Peyer's patch (tissue), 4 donors: ENCODE results near the gene NEAT1. TPM values are rescaled to one million over a fixed set of nuclear protein-coding genes. Genes with fewer than 3 reads are reported as not detected.
A peak's percentile ranks its signal among the peaks of the same experiment; 100 is the strongest.

Experiments
- DNase-seq, 3 donors: peaks; one replicate each; pipeline ENCODE4 v3.0.0-alpha.2; 2017 to 2019
- H3K27ac ChIP-seq, 4 donors: fragments of 200-600 bp; sonication (generic); one replicate each; pipeline ENCODE4 v1.5.1; 2016 to 2019
- H3K27me3 ChIP-seq, 2 donors: fragments of 200-600 bp; sonication (generic); one replicate each; pipeline ENCODE4 v1.5.1; 2019
- H3K36me3 ChIP-seq, 3 donors: fragments of 200-600 bp; sonication (generic); one replicate each; pipeline ENCODE4 v1.5.1; 2016 to 2019
- H3K4me1 ChIP-seq, 4 donors: fragments of 200-600 bp; sonication (generic); one replicate each; pipeline ENCODE4 v1.5.1; 2016 to 2019
- H3K4me3 ChIP-seq, 4 donors: fragments of 200-600 bp; sonication (generic); 1 replicate in 3 of 4; 2 replicates in 1 of 4; pipeline ENCODE4 v1.5.1; 2016 to 2019; ENCODE audit warnings: mild to moderate bottlenecking in 1 of 4
- H3K9me3 ChIP-seq, 4 donors: fragments of 200-600 bp; sonication (generic); one replicate each; pipeline ENCODE4 v1.5.1; 2016 to 2019; ENCODE audit warnings: mild to moderate bottlenecking in 1 of 4
- POLR2A ChIP-seq, 2 donors: fragments of 450-650 bp; IDR thresholded peaks; one replicate each; pipeline ENCODE4 v1.5.1; 2017; ENCODE audit warnings: antibody characterized with exemption in 2 of 2, mild to moderate bottlenecking in 2 of 2, moderate library complexity in 2 of 2
- total RNA-seq, 4 donors: library from RNA; depleted of rRNA; stranded (reverse); fragments of >200 nt; gene quantifications; one replicate each; pipeline ENCODE4 v1.1.0, GENCODE V29; 2016
- TF ChIP-seq, protein P1 (sequence below), 6 experiments: fragments of 450-650 bp in 4 of 6; fragments of 200-600 bp in 2 of 6; sonication (generic) in 1 of 6; IDR thresholded peaks; one replicate each; pipeline ENCODE4 v1.5.1; 2017 to 2019; ENCODE audit warnings: antibody characterized with exemption in 6 of 6, mild to moderate bottlenecking in 3 of 6, moderate library complexity in 1 of 6

Gene NEAT1
- total RNA-seq, 4 donors from 2014 or later, result 705 to 1,411 (median 1,064) TPM

DNA sequence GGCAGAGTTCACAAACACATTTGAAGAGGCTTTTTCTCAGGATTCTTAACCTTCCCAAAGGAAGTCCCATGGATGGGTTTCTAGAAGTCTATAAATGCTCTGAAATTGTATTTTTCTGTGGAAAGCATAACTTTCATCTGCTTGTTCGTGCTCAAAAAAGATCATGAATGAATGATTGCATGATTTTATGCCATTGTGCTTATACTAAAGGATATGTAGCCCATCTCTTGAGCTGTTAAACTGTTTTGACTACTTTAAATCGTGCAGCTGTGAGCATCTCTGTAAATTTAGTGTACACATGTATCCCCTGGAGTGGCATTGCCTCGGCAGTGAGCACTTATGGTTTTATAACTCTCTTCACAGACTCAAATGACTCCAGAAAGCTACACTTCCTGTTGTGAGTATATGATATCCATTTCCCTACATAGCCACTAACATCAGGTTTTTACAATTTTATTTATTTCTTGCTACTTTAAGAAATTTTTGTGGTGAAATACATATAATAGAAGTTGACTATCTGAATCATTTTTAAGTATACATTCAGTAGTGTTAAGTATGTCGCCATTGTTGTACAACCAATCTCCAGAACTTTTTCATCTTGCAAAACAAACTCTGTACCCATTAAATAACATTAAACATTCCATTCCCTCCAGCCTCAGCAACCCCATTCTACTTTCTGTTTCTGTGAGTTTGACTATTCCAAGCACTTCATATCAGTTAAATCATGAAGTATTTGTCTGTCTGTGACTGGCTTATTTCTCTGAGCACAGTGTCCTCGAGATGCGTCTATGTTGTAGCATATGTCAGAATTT is 8.0 kb downstream of the NEAT1 start:
- H3K4me1 ChIP-seq, result peaks cover 0 to 59% (median 23%) of the 10 kb centered on the region in 4 donors
- H3K27ac ChIP-seq, result peak overlapping the region; percentile 97 to 100 (median 98)
- TF ChIP-seq POLR2A (IDR thresholded peaks at IDR 0.05), result peak in 1 of 2 donors; percentile 18
- TF ChIP-seq, protein P1, sequence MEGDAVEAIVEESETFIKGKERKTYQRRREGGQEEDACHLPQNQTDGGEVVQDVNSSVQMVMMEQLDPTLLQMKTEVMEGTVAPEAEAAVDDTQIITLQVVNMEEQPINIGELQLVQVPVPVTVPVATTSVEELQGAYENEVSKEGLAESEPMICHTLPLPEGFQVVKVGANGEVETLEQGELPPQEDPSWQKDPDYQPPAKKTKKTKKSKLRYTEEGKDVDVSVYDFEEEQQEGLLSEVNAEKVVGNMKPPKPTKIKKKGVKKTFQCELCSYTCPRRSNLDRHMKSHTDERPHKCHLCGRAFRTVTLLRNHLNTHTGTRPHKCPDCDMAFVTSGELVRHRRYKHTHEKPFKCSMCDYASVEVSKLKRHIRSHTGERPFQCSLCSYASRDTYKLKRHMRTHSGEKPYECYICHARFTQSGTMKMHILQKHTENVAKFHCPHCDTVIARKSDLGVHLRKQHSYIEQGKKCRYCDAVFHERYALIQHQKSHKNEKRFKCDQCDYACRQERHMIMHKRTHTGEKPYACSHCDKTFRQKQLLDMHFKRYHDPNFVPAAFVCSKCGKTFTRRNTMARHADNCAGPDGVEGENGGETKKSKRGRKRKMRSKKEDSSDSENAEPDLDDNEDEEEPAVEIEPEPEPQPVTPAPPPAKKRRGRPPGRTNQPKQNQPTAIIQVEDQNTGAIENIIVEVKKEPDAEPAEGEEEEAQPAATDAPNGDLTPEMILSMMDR (IDR thresholded peaks at IDR 0.05), result peak in 2 of 6 experiments; percentile 1 to 10
- DNase-seq, result peak in 2 of 3 donors; percentile 25 to 47
- peak overlapping the region in 3 of 4 donors; percentile 20 to 66 (median 29) for H3K4me3 ChIP-seq
- no peaks in the 10 kb centered on the region for H3K9me3 ChIP-seq
- H3K36me3 ChIP-seq, result peaks cover 0 to 36% (median 0%) of the 10 kb centered on the region in 3 donors
- no peaks in the 10 kb centered on the region for H3K27me3 ChIP-seq

- H3K36me3 ChIP-seq, result peaks cover 0 to 36% (median 0%) of the 10 kb centered on the region in 3 donors
- no peak overlapping the region for H3K4me3 ChIP-seq
- no peaks in the 10 kb centered on the region for H3K9me3 ChIP-seq
- H3K4me1 ChIP-seq, result peaks cover 0 to 69% (median 22%) of the 10 kb centered on the region in 4 donors
- H3K27me3 ChIP-seq, result no peaks in the 10 kb centered on the region
- DNase-seq, result peak in 2 of 3 donors; percentile 64 to 76
- peak overlapping the region; percentile 97 to 100 (median 98) for H3K27ac ChIP-seq
- TF ChIP-seq POLR2A (IDR thresholded peaks at IDR 0.05), result peak in 1 of 2 donors; percentile 11
- TF ChIP-seq, protein P1 (IDR thresholded peaks at IDR 0.05), result no peak
Measured at GRCh38 chr11:65431451-65432099, 9.0 kb downstream of the NEAT1 start.

GRCh38 chr11:65432100-65432650 is 9.6 kb downstream of the NEAT1 start:
- H3K27ac ChIP-seq, result peak overlapping the region in 3 of 4 donors; percentile 97 to 100 (median 99)
- peaks cover 0 to 34% (median 0%) of the 10 kb centered on the region in 3 donors for H3K36me3 ChIP-seq
- DNase-seq, result no peak
- peaks cover 0 to 68% (median 18%) of the 10 kb centered on the region in 4 donors for H3K4me1 ChIP-seq
- no peaks in the 10 kb centered on the region for H3K27me3 ChIP-seq
- H3K4me3 ChIP-seq, result no peak overlapping the region
- no peaks in the 10 kb centered on the region for H3K9me3 ChIP-seq
- TF ChIP-seq POLR2A (IDR thresholded peaks at IDR 0.05), result peak in 1 of 2 donors; percentile 5
- TF ChIP-seq, protein P1 (IDR thresholded peaks at IDR 0.05), result no peak

DNA sequence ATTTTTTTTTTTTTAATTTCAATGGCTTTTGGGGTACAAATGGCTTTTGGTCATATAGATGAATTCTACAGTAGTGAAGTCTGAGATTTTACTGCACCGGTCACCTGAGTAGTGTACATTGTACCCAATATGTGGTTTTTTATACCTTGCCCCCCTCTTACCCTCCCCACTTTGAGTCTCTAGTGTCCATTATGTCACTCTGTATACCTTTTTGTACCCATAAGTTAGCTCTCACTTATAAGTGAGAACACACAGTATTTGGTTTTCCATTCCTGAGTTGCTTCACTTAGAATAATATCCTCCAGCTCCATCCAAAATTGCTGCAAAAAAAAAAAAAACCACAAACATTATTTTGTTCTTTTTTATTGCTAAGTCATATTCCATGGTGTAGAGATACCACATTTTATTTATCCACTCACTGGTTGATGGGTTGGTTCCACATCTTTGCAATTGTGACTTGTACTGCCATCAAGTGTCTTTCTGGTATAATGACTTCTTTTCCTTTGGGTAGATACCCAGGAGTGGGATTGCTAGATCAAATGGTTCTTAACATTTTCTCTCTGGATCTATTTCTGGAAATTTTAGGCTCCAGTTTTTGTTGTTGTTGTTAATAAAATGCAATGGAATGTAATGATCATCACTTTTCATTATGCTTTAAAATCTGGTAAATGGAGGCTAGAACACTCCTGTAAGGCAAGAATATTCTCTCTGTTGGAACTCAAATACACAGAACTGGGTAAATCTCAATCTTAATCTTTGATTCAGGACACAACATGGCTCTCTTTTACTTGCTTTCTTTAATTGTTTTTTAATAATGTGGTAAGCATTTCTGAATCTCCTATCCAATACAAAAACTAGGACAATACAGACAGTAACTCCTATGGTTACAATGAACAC is 10.3 kb downstream of the NEAT1 start:
- no peak for DNase-seq
- H3K4me3 ChIP-seq, result no peak overlapping the region
- no peaks in the 10 kb centered on the region for H3K9me3 ChIP-seq
- TF ChIP-seq POLR2A (IDR thresholded peaks at IDR 0.05), result peak in 1 of 2 donors; percentile 22
- TF ChIP-seq, protein P1 (IDR thresholded peaks at IDR 0.05), result peak in 5 of 6 experiments; percentile 27 to 60 (median 45)
- H3K27ac ChIP-seq, result peak overlapping the region in 3 of 4 donors; percentile 17 to 26 (median 24)
- H3K4me1 ChIP-seq, result peaks cover 0 to 60% (median 14%) of the 10 kb centered on the region in 4 donors
- H3K36me3 ChIP-seq, result peaks cover 0 to 40% (median 0%) of the 10 kb centered on the region in 3 donors
- H3K27me3 ChIP-seq, result no peaks in the 10 kb centered on the region
